ENCODE measurements around the gene MRPL55.

The MRPL55 gene

DNA sequence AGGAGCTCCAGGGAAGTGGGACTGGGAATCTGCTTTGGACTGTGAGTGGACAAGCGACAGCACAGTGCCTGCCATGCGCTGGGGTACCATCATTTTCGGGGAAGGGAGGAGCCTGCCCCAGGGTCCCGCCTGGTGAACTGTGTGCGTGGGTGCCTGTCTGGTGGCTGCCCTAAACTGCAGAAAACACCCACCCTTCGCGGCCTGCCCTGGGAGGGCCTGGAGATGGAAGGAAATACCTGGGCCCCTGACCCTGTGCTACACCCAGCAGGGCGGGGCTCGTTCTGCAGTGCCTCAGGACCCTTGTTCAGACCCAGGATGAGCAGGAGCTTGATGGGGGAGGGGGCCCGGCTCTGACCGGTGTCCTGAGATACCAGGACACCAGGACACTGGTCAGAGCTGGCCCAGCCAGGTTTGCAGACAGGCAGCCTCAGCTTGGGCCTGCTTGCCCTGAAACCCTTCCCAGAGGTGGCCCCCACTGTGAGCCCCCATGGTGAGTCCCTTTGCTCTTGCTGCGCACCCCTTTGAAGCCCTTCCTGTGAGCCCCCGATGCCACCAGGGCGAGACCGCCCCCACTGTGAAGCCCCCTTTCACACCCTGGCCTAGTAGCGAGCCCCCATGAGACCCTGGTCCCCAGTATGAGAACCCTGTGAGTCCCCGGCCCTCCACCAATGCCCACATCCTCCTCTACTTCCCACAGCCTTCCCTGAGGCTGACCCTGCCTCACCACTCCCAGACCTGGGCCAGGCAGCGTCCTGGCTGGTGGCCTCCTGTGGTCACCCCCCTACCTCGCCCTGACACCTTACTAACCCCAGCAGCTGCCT is 43.2 kb upstream of the MRPL55 start:
- no peak overlapping the region for H3K9ac ChIP-seq (ENCODE audit: low read length)
- H3K79me2 ChIP-seq (ENCODE audit: insufficient read depth, low read length): no peaks in the 10 kb centered on the region
- peaks cover 9% of the 10 kb centered on the region; the same call in 1 of the 2 replicates for H3K36me3 ChIP-seq (ENCODE audit: insufficient read depth, low read length)
- H3K4me1 ChIP-seq (ENCODE audit: insufficient read depth, low read length, severe bottlenecking): peaks cover 6% of the 10 kb centered on the region
- H2AFZ ChIP-seq (ENCODE audit: low read length): no peak overlapping the region
- no peaks in the 10 kb centered on the region for H3F3A ChIP-seq (ENCODE audit: insufficient read depth, low read length)
- H3K27ac ChIP-seq (ENCODE audit: low read depth, low read length, poor library complexity, severe bottlenecking): no peak overlapping the region
- H4K20me1 ChIP-seq (ENCODE audit: insufficient read depth, low read length): no peaks in the 10 kb centered on the region
- TF ChIP-seq, protein P1, sequence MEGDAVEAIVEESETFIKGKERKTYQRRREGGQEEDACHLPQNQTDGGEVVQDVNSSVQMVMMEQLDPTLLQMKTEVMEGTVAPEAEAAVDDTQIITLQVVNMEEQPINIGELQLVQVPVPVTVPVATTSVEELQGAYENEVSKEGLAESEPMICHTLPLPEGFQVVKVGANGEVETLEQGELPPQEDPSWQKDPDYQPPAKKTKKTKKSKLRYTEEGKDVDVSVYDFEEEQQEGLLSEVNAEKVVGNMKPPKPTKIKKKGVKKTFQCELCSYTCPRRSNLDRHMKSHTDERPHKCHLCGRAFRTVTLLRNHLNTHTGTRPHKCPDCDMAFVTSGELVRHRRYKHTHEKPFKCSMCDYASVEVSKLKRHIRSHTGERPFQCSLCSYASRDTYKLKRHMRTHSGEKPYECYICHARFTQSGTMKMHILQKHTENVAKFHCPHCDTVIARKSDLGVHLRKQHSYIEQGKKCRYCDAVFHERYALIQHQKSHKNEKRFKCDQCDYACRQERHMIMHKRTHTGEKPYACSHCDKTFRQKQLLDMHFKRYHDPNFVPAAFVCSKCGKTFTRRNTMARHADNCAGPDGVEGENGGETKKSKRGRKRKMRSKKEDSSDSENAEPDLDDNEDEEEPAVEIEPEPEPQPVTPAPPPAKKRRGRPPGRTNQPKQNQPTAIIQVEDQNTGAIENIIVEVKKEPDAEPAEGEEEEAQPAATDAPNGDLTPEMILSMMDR (IDR thresholded peaks at IDR 0.05; ENCODE audit: low read length): no peak
- no peak for TF ChIP-seq EZH2 (IDR thresholded peaks at IDR 0.05; ENCODE audit: borderline replicate concordance, low read length)
- no peaks in the 10 kb centered on the region for H3K9me2 ChIP-seq (ENCODE audit: low read depth, low read length)
- no peak overlapping the region for H3K4me2 ChIP-seq (ENCODE audit: low read length)
- no peaks in the 10 kb centered on the region for H3K9me3 ChIP-seq (ENCODE audit: low read length)
- H3K4me3 ChIP-seq (ENCODE audit: low read depth, low read length, poor library complexity, severe bottlenecking): no peak overlapping the region
- H3K27me3 ChIP-seq (ENCODE audit: insufficient read depth, low read length): no peaks in the 10 kb centered on the region

DNA sequence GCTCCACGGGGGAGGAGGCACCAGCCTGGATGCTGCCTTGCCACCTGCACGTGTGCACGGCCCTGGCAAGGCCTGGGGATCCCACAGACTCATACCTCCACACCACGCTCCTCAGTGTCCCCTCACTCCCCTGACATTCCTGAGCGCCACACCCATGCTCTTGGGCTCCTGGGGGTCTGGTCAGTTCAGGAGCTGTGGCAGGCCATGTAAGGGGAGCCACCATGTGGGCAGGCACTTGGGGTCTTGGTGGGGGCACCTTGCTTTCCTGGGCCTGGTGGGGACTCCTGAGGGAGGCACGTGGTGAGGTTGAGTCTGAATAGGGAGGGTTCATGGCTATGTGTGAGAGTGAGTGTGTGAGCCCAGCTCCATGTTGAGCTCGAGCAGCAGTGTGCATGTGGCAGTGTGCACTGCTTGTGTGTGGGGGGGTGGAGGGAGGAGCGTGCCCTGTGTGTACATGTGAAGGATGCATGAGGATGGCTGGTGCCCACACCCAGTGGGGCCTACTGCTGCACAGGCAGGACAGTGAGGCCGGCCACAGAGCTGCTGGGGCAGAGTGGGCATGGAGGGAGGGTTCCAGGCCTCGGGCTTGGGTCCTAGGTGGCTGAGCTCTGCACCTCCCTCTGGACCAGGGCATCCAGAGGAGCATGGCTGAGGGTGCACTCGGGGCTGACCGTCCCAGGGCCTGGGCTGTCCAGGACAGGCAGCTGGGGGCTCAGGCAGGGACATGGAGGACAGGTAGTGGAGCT is 42.3 kb upstream of the MRPL55 start:
- Histone ChIP-seq H3K27ac (ENCODE audit: low read depth, low read length, poor library complexity, severe bottlenecking) (no peak overlapping the region), H3K27me3 (ENCODE audit: insufficient read depth, low read length) (no peaks in the 10 kb centered on the region), H4K20me1 (ENCODE audit: insufficient read depth, low read length) (no peaks in the 10 kb centered on the region), H3K9ac (ENCODE audit: low read length) (no peak overlapping the region), H3F3A (ENCODE audit: insufficient read depth, low read length) (no peaks in the 10 kb centered on the region), H3K4me3 (ENCODE audit: low read depth, low read length, poor library complexity, severe bottlenecking) (no peak overlapping the region), H3K79me2 (ENCODE audit: insufficient read depth, low read length) (no peaks in the 10 kb centered on the region), H3K4me2 (ENCODE audit: low read length) (no peak overlapping the region), H2AFZ (ENCODE audit: low read length) (no peak overlapping the region), H3K36me3 (ENCODE audit: insufficient read depth, low read length) (peaks cover 14% of the 10 kb centered on the region; the same call in 1 of the 2 replicates), H3K9me2 (ENCODE audit: low read depth, low read length) (no peaks in the 10 kb centered on the region), H3K4me1 (ENCODE audit: insufficient read depth, low read length, severe bottlenecking) (peaks cover 6% of the 10 kb centered on the region), H3K9me3 (ENCODE audit: low read length) (no peaks in the 10 kb centered on the region)
- TF ChIP-seq EZH2 (IDR thresholded peaks at IDR 0.05; ENCODE audit: borderline replicate concordance, low read length): no peak
- TF ChIP-seq, protein P1 (IDR thresholded peaks at IDR 0.05; ENCODE audit: low read length): no peak

DNA sequence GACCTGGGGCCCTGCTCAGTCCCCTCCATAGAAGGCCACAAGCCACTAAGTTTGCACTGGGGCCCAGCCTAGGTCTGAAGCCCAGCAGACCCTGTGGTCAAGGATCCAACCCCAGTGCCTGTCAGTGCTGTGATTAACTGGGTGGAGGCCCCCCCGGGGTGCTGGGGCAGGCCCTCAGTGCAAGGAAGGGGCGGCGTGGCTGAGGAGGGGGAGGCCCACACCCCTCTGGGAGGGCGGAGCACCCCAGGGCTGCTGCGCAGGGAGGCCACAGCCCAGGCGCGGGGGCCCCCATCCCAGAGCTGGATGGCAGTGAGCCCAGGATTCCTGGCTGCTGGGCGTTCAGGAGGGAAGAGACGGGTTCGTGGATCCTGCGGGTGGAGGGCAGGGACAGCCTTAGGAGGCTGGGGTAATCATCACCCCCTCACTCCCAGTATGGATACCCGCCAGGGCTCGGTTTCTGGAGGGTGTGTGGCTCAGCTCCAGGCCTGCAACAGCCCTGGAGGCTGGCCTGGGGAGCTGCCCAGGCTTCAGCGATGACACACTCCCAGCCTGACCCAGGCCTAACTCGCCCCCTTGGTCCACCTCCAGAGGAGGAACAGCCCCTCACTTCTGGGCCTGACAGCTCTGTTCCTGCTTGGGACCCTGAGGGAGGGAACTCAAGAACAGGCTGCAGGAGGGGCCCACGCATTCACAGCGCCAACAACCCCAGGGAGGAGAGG is 41.5 kb upstream of the MRPL55 start:
- no peaks in the 10 kb centered on the region for H4K20me1 ChIP-seq (ENCODE audit: insufficient read depth, low read length)
- no peak overlapping the region for H3K27ac ChIP-seq (ENCODE audit: low read depth, low read length, poor library complexity, severe bottlenecking)
- H3K27me3 ChIP-seq (ENCODE audit: insufficient read depth, low read length): no peaks in the 10 kb centered on the region
- H3K4me3 ChIP-seq (ENCODE audit: low read depth, low read length, poor library complexity, severe bottlenecking): no peak overlapping the region
- H3K4me2 ChIP-seq (ENCODE audit: low read length): no peak overlapping the region
- H3K9ac ChIP-seq (ENCODE audit: low read length): no peak overlapping the region
- no peaks in the 10 kb centered on the region for H3K79me2 ChIP-seq (ENCODE audit: insufficient read depth, low read length)
- H3F3A ChIP-seq (ENCODE audit: insufficient read depth, low read length): no peaks in the 10 kb centered on the region
- H3K4me1 ChIP-seq (ENCODE audit: insufficient read depth, low read length, severe bottlenecking): peaks cover 6% of the 10 kb centered on the region
- TF ChIP-seq EZH2 (IDR thresholded peaks at IDR 0.05; ENCODE audit: borderline replicate concordance, low read length): no peak
- no peaks in the 10 kb centered on the region for H3K9me2 ChIP-seq (ENCODE audit: low read depth, low read length)
- H2AFZ ChIP-seq (ENCODE audit: low read length): no peak overlapping the region
- no peaks in the 10 kb centered on the region for H3K9me3 ChIP-seq (ENCODE audit: low read length)
- peaks cover 14% of the 10 kb centered on the region; the same call in 1 of the 2 replicates for H3K36me3 ChIP-seq (ENCODE audit: insufficient read depth, low read length)

Data from OCI-LY1 (cell line).